OCI-LY3 (cell line): ENCODE results near the gene NPHP1.

Source experiments
- H2AFZ ChIP-seq: fragments of 200-600, 300-600 bp; shearing (Covaris generic); 2 replicates; pipeline ENCODE4 v1.6.0; 2014; ENCODE audit warnings: antibody characterized with exemption, low read depth, low read length
- H3K27ac ChIP-seq: fragments of 200-600, 300-600 bp; sonication (generic); 2 replicates; pipeline ENCODE4 v1.5.1; 2014; ENCODE audit warnings: mild to moderate bottlenecking, low read length, moderate library complexity, mixed read lengths
- H3K27me3 ChIP-seq: fragments of 200-600, 300-600 bp; sonication (generic); 2 replicates; pipeline ENCODE4 v1.6.1; 2014; ENCODE audit warnings: low read depth, low read length, mixed read lengths
- H3K36me3 ChIP-seq: fragments of 200-600, 300-600 bp; sonication (generic); replicated peaks from 2 replicates; pipeline ENCODE3; 2014; ENCODE audit warnings: low read depth, low read length, mixed read lengths
- H3K4me1 ChIP-seq: fragments of 300-600, 200-600 bp; sonication (generic); 2 replicates; pipeline ENCODE4 v1.6.1; 2014; ENCODE audit warnings: low read length, mixed read lengths
- H3K4me2 ChIP-seq: fragments of 200-600, 300-600 bp; sonication (generic); 2 replicates; pipeline ENCODE4 v1.6.1; 2014; ENCODE audit warnings: low read length, mixed read lengths
- H3K4me3 ChIP-seq: fragments of 300-600, 200-600 bp; sonication (generic); 2 replicates; pipeline ENCODE4 v1.5.1; 2014; ENCODE audit warnings: antibody characterized with exemption, mild to moderate bottlenecking, low read length, moderate library complexity
- H3K79me2 ChIP-seq: fragments of 300-600, 200-600 bp; shearing (Covaris generic); 2 replicates; pipeline ENCODE4 v1.6.1; 2014; ENCODE audit warnings: mild to moderate bottlenecking, low read length, mixed read lengths
- H3K9ac ChIP-seq: fragments of 300-600, 200-600 bp; shearing (Covaris generic); 2 replicates; pipeline ENCODE4 v1.6.0; 2014; ENCODE audit warnings: mild to moderate bottlenecking, low read length, moderate library complexity
- H3K9me3 ChIP-seq: fragments of 200-600, 300-600 bp; shearing (Covaris generic); 2 replicates; pipeline ENCODE4 v1.6.1; 2014; ENCODE audit warnings: low read length, mixed read lengths; ENCODE audit not compliant: insufficient read depth
- H4K20me1 ChIP-seq: fragments of 200-600, 300-600 bp; sonication (generic); 2 replicates; pipeline ENCODE4 v1.6.1; 2016; ENCODE audit warnings: low read length, mixed read lengths; ENCODE audit not compliant: insufficient read depth
- CTCF ChIP-seq: fragments of 200-600, 300-600 bp; sonication (generic); IDR thresholded peaks from 2 replicates; pipeline ENCODE4 v1.5.1; 2014; ENCODE audit warnings: antibody characterized with exemption, low read length, low read depth
- EZH2phosphoT487 ChIP-seq: fragments of 200-600 bp; shearing (Covaris generic); IDR thresholded peaks from 2 replicates; pipeline ENCODE4 v1.6.1; 2018; ENCODE audit warnings: antibody characterized with exemption, mixed run types, low read depth

NPHP1 gene

GRCh38 chr2:110124939-110125691 lies 79.7 kb downstream of the NPHP1 start:
- no peak for TF ChIP-seq EZH2phosphoT487
- no peak for TF ChIP-seq CTCF
- no peak overlapping the region for H3K4me3 ChIP-seq
- no peak overlapping the region for H3K27ac ChIP-seq
- H3K4me2 ChIP-seq = no peak overlapping the region
- no peak overlapping the region for H2AFZ ChIP-seq
- H3K79me2 ChIP-seq = no peaks in the 10 kb centered on the region
- H3K9ac ChIP-seq = no peak overlapping the region
- no peaks in the 10 kb centered on the region for H3K36me3 ChIP-seq
- no peaks in the 10 kb centered on the region; the same call in 1 of the 2 replicates for H3K27me3 ChIP-seq
- no peaks in the 10 kb centered on the region for H3K9me3 ChIP-seq
- H3K4me1 ChIP-seq = no peaks in the 10 kb centered on the region
- no peaks in the 10 kb centered on the region for H4K20me1 ChIP-seq

DNA sequence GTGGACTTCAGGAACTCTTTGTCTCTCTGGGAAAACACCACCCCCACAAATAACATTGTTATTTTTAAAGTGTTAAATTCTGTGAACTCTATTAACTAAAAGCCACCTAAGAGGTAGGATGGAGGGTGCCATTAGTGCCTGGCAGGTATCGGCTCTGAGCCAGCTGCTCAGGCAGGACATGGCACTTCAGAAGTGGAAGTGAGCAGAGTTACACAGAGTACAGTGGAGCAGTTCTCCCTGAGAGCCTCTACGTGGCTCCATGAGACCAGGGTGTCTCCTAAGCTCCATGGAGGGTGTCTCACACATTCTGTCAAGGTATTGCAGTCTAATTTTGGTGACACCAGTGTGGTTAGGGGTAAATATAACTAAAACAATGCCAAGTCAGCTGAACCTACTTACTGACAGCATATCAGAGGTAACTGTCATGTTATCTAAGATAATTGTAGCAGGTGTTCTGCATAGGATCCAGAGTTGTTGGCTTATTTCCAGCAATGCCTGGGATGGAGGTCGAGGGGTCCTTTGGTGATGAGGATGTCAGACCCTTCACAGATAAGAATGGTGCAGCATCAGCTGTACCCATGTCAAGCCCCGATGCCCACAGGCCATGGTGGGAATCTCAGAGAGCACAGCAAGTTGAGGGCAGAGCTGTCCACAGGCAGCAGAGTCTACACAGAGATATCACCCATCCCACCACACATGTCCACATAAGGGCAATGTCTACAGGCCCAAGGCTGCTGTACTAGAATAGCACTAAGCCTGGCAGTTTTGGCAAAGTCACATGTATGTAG lies 80.6 kb downstream of the NPHP1 start:
- Histone ChIP-seq H3K4me2 (no peak overlapping the region), H4K20me1 (no peaks in the 10 kb centered on the region), H3K36me3 (no peaks in the 10 kb centered on the region), H3K27me3 (no peaks in the 10 kb centered on the region; the same call in 1 of the 2 replicates), H3K9me3 (no peaks in the 10 kb centered on the region), H3K4me3 (no peak overlapping the region), H3K79me2 (no peaks in the 10 kb centered on the region), H3K9ac (no peak overlapping the region), H3K4me1 (no peaks in the 10 kb centered on the region), H2AFZ (no peak overlapping the region), H3K27ac (no peak overlapping the region)
- no peak for TF ChIP-seq CTCF

GRCh38 chr2:110121592-110121991 lies 83.2 kb downstream of the NPHP1 start:
- Histone ChIP-seq H3K4me1 (no peaks in the 10 kb centered on the region), H3K4me2 (no peak overlapping the region), H3K9me3 (no peaks in the 10 kb centered on the region), H3K9ac (no peak overlapping the region), H3K27me3 (peaks cover 4% of the 10 kb centered on the region; the same call in 1 of the 2 replicates), H2AFZ (no peak overlapping the region), H3K4me3 (no peak overlapping the region), H3K79me2 (no peaks in the 10 kb centered on the region), H3K27ac (no peak overlapping the region), H4K20me1 (no peaks in the 10 kb centered on the region), H3K36me3 (no peaks in the 10 kb centered on the region)
- no peak for TF ChIP-seq CTCF
- TF ChIP-seq EZH2phosphoT487 = no peak

DNA sequence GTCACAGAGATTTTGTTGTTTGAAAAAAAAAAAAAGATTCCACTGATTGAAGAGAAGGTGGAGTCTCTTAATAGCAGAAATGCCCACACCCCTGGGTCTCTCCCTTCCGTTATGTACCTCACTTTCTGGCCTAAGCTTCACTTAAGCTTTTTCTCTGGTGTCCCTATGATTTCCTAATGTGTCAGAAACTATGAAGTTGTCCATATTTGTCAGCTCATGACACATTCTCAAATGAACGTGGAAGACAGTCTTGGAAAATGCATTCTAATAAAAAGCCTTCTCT lies 83.8 kb downstream of the NPHP1 start:
- Histone ChIP-seq H3K4me3 (no peak overlapping the region), H3K36me3 (no peaks in the 10 kb centered on the region), H3K79me2 (no peaks in the 10 kb centered on the region), H3K4me2 (no peak overlapping the region), H3K9ac (no peak overlapping the region), H3K27ac (no peak overlapping the region), H3K9me3 (no peaks in the 10 kb centered on the region), H4K20me1 (no peaks in the 10 kb centered on the region), H3K27me3 (peaks cover 4% of the 10 kb centered on the region; the same call in 1 of the 2 replicates), H2AFZ (no peak overlapping the region), H3K4me1 (no peaks in the 10 kb centered on the region)
- TF ChIP-seq EZH2phosphoT487 = no peak
- TF ChIP-seq CTCF = no peak
